ENCODE measurements around the gene LPP.

LPP gene

GRCh38 chr3:188259191-188259590 is 105.2 kb downstream of the LPP start:
- DNase-seq (ENCODE audit: insufficient read length, low spot score) (no peak), FAIRE-seq (no peak)
- no peak for TF ChIP-seq POLR2A (IDR thresholded peaks at IDR 0.05; ENCODE audit: low read depth, low read length)
- TF ChIP-seq TAF1 (IDR thresholded peaks at IDR 0.05; ENCODE audit: low read depth, low read length), result no peak
- no peak for TF ChIP-seq PAX5 (IDR thresholded peaks at IDR 0.05; ENCODE audit: insufficient read depth, low read length, severe bottlenecking)
- no peak for TF ChIP-seq SPI1 (IDR thresholded peaks at IDR 0.05; ENCODE audit: low read depth, low read length)
- no peak for TF ChIP-seq POLR2AphosphoS5 (IDR thresholded peaks at IDR 0.05; ENCODE audit: low read depth, low read length)
- TF ChIP-seq POU2F2 (IDR thresholded peaks at IDR 0.05; ENCODE audit: low read depth, low read length), result no peak

GRCh38 chr3:188259596-188259995 is 105.6 kb downstream of the LPP start:
- FAIRE-seq, result no peak
- TF ChIP-seq SPI1 (IDR thresholded peaks at IDR 0.05; ENCODE audit: low read depth, low read length), result no peak
- no peak for TF ChIP-seq POU2F2 (IDR thresholded peaks at IDR 0.05; ENCODE audit: low read depth, low read length)
- TF ChIP-seq POLR2AphosphoS5 (IDR thresholded peaks at IDR 0.05; ENCODE audit: low read depth, low read length), result no peak
- TF ChIP-seq PAX5 (IDR thresholded peaks at IDR 0.05; ENCODE audit: insufficient read depth, low read length, severe bottlenecking), result no peak
- TF ChIP-seq POLR2A (IDR thresholded peaks at IDR 0.05; ENCODE audit: low read depth, low read length), result no peak
- no peak for TF ChIP-seq TAF1 (IDR thresholded peaks at IDR 0.05; ENCODE audit: low read depth, low read length)
- no peak for DNase-seq (ENCODE audit: insufficient read length, low spot score)

- no peak for TF ChIP-seq POU2F2 (IDR thresholded peaks at IDR 0.05; ENCODE audit: low read depth, low read length)
- no peak for TF ChIP-seq POLR2AphosphoS5 (IDR thresholded peaks at IDR 0.05; ENCODE audit: low read depth, low read length)
- TF ChIP-seq PAX5 (IDR thresholded peaks at IDR 0.05; ENCODE audit: insufficient read depth, low read length, severe bottlenecking), result no peak
- TF ChIP-seq SPI1 (IDR thresholded peaks at IDR 0.05; ENCODE audit: low read depth, low read length), result no peak
- no peak for TF ChIP-seq TAF1 (IDR thresholded peaks at IDR 0.05; ENCODE audit: low read depth, low read length)
- TF ChIP-seq POLR2A (IDR thresholded peaks at IDR 0.05; ENCODE audit: low read depth, low read length), result no peak
- FAIRE-seq (no peak), DNase-seq (ENCODE audit: insufficient read length, low spot score) (no peak)
Observed at GRCh38 chr3:188261011-188261410, 107.1 kb downstream of the LPP start.

- no peak for DNase-seq (ENCODE audit: insufficient read length, low spot score)
- TF ChIP-seq SPI1 (IDR thresholded peaks at IDR 0.05; ENCODE audit: low read depth, low read length), result no peak
- FAIRE-seq, result no peak
Observed at GRCh38 chr3:188262488-188262887, 108.5 kb downstream of the LPP start.

GRCh38 chr3:188262913-188263683 is 109.1 kb downstream of the LPP start:
- FAIRE-seq, result no peak
- no peak for TF ChIP-seq POU2F2 (IDR thresholded peaks at IDR 0.05; ENCODE audit: low read depth, low read length)
- TF ChIP-seq TAF1 (IDR thresholded peaks at IDR 0.05; ENCODE audit: low read depth, low read length), result no peak
- TF ChIP-seq PAX5 (IDR thresholded peaks at IDR 0.05; ENCODE audit: insufficient read depth, low read length, severe bottlenecking), result no peak
- no peak for TF ChIP-seq POLR2AphosphoS5 (IDR thresholded peaks at IDR 0.05; ENCODE audit: low read depth, low read length)
- TF ChIP-seq SPI1 (IDR thresholded peaks at IDR 0.05; ENCODE audit: low read depth, low read length), result no peak
- TF ChIP-seq POLR2A (IDR thresholded peaks at IDR 0.05; ENCODE audit: low read depth, low read length), result no peak
- no peak for DNase-seq (ENCODE audit: insufficient read length, low spot score)

GRCh38 chr3:188264226-188265207 is 110.6 kb downstream of the LPP start:
- FAIRE-seq (no peak), DNase-seq (ENCODE audit: insufficient read length, low spot score) (no peak)
- no peak for TF ChIP-seq POLR2AphosphoS5 (IDR thresholded peaks at IDR 0.05; ENCODE audit: low read depth, low read length)
- TF ChIP-seq POLR2A (IDR thresholded peaks at IDR 0.05; ENCODE audit: low read depth, low read length), result no peak
- TF ChIP-seq POU2F2 (IDR thresholded peaks at IDR 0.05; ENCODE audit: low read depth, low read length), result no peak
- no peak for TF ChIP-seq PAX5 (IDR thresholded peaks at IDR 0.05; ENCODE audit: insufficient read depth, low read length, severe bottlenecking)
- TF ChIP-seq TAF1 (IDR thresholded peaks at IDR 0.05; ENCODE audit: low read depth, low read length), result no peak
- TF ChIP-seq SPI1 (IDR thresholded peaks at IDR 0.05; ENCODE audit: low read depth, low read length), result no peak

GRCh38 chr3:188266562-188267274 is 112.8 kb downstream of the LPP start:
- DNase-seq (ENCODE audit: insufficient read length, low spot score) (no peak), FAIRE-seq (no peak)
- TF ChIP-seq PAX5 (IDR thresholded peaks at IDR 0.05; ENCODE audit: insufficient read depth, low read length, severe bottlenecking) (no peak), POLR2AphosphoS5 (IDR thresholded peaks at IDR 0.05; ENCODE audit: low read depth, low read length) (no peak), POLR2A (IDR thresholded peaks at IDR 0.05; ENCODE audit: low read depth, low read length) (no peak), TAF1 (IDR thresholded peaks at IDR 0.05; ENCODE audit: low read depth, low read length) (no peak), SPI1 (IDR thresholded peaks at IDR 0.05; ENCODE audit: low read depth, low read length) (no peak), POU2F2 (IDR thresholded peaks at IDR 0.05; ENCODE audit: low read depth, low read length) (no peak)

- DNase-seq (ENCODE audit: insufficient read length, low spot score) (no peak), FAIRE-seq (no peak)
- no peak for TF ChIP-seq POLR2AphosphoS5 (IDR thresholded peaks at IDR 0.05; ENCODE audit: low read depth, low read length)
- TF ChIP-seq POLR2A (IDR thresholded peaks at IDR 0.05; ENCODE audit: low read depth, low read length), result no peak
- TF ChIP-seq POU2F2 (IDR thresholded peaks at IDR 0.05; ENCODE audit: low read depth, low read length), result no peak
- no peak for TF ChIP-seq SPI1 (IDR thresholded peaks at IDR 0.05; ENCODE audit: low read depth, low read length)
- no peak for TF ChIP-seq PAX5 (IDR thresholded peaks at IDR 0.05; ENCODE audit: insufficient read depth, low read length, severe bottlenecking)
- no peak for TF ChIP-seq TAF1 (IDR thresholded peaks at IDR 0.05; ENCODE audit: low read depth, low read length)
Observed at GRCh38 chr3:188267790-188268335, 113.9 kb downstream of the LPP start.

All from GM12891 (cell line).